GM13976 (cell line): ENCODE measurements around the gene SMYD3.

Source experiments
- DNase-seq: peaks from one replicate; pipeline ENCODE4 v3.0.0; 2012; ENCODE audit warnings: low spot score
- CTCF ChIP-seq: IDR thresholded peaks from 2 replicates; pipeline ENCODE4 v1.5.1; 2012; ENCODE audit warnings: borderline replicate concordance, mild to moderate bottlenecking; ENCODE audit not compliant: insufficient read depth; ENCODE audit errors: extremely low read depth, missing control alignments, control extremely low read depth
- in situ Hi-C: fragments of 300-500 bp; cut with MboI; formaldehyde crosslinking; loops from one replicate; pipeline ENCODE4 v1.12.0; 2022; ENCODE audit warnings: low sequenced_read_pairs, mixed read lengths, inconsistent platforms; ENCODE audit not compliant: unreplicated experiment

The SMYD3 gene

GRCh38 chr1:245908543-245908942 is 598.5 kb downstream of the SMYD3 start:
- no peak for DNase-seq
- in situ Hi-C loops: no loop called here
- TF ChIP-seq CTCF: no peak

GRCh38 chr1:245906207-245906606 is 600.9 kb downstream of the SMYD3 start:
- TF ChIP-seq CTCF: no peak
- in situ Hi-C loops: no loop called here
- no peak for DNase-seq

GRCh38 chr1:245903851-245904250 is 603.2 kb downstream of the SMYD3 start:
- no peak for TF ChIP-seq CTCF
- in situ Hi-C loops: no loop called here
- no peak for DNase-seq

- no peak for TF ChIP-seq CTCF
- in situ Hi-C loops: no loop called here
- DNase-seq: no peak
These were observed 605.5 kb downstream of the SMYD3 start for GRCh38 chr1:245901565-245901964.

GRCh38 chr1:245901037-245901436 is 606.0 kb downstream of the SMYD3 start:
- no peak for DNase-seq
- in situ Hi-C loops: no loop called here
- TF ChIP-seq CTCF: no peak

- no peak for TF ChIP-seq CTCF
- in situ Hi-C loops: no loop called here
- DNase-seq: no peak
These were observed 608.5 kb downstream of the SMYD3 start for GRCh38 chr1:245898581-245898980.

- TF ChIP-seq CTCF: no peak
- in situ Hi-C loops: no loop called here
- DNase-seq: no peak
These were observed 610.8 kb downstream of the SMYD3 start for GRCh38 chr1:245896258-245896657.
